ENCODE results near the gene KCNK1.

- no peak for TF ChIP-seq POLR2AphosphoS5 (IDR thresholded peaks at IDR 0.05)
- TF ChIP-seq, protein P1, sequence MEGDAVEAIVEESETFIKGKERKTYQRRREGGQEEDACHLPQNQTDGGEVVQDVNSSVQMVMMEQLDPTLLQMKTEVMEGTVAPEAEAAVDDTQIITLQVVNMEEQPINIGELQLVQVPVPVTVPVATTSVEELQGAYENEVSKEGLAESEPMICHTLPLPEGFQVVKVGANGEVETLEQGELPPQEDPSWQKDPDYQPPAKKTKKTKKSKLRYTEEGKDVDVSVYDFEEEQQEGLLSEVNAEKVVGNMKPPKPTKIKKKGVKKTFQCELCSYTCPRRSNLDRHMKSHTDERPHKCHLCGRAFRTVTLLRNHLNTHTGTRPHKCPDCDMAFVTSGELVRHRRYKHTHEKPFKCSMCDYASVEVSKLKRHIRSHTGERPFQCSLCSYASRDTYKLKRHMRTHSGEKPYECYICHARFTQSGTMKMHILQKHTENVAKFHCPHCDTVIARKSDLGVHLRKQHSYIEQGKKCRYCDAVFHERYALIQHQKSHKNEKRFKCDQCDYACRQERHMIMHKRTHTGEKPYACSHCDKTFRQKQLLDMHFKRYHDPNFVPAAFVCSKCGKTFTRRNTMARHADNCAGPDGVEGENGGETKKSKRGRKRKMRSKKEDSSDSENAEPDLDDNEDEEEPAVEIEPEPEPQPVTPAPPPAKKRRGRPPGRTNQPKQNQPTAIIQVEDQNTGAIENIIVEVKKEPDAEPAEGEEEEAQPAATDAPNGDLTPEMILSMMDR (IDR thresholded peaks at IDR 0.05) = no peak
- no peak for TF ChIP-seq POLR2A (IDR thresholded peaks at IDR 0.05)
- TF ChIP-seq EP300 (IDR thresholded peaks at IDR 0.05) = no peak
These were observed 38.6 kb downstream of the KCNK1 start for GRCh38 chr1:233652526-233652925.
